ENCODE results near the gene AAK1. TPM values are rescaled to one million over a fixed set of nuclear protein-coding genes. Genes with fewer than 3 reads are reported as not detected.

Gene AAK1
- total RNA-seq = 19.0 and 21.7 TPM in 2 replicates

GRCh38 chr2:69643602-69644505 lies at the start of gene AAK1:
Gene AAK1 (minus strand): TSS chr2:69643739. CDS start chr2:69643040, 699 bp downstream.

GRCh38 chr2:69436938-69437750 lies 206.4 kb downstream of the AAK1 start, which contains the start of gene NFU1:
Gene NFU1 (minus strand): TSS chr2:69437435. CDS start chr2:69437422, 13 bp downstream.

Other genes starting within 250 kb of the AAK1 start
- 32.9 and 37.7 TPM in 2 replicates for gene NFU1, start 206.3 kb downstream of the AAK1 start, total RNA-seq
- gene ANXA4, start 98.4 kb upstream of the AAK1 start, total RNA-seq = 28.8 and 29.3 TPM in 2 replicates
- gene GMCL1, start 185.9 kb upstream of the AAK1 start, total RNA-seq = 6.4 and 8.4 TPM in 2 replicates